ENCODE results near the gene MYBBP1A. TPM values are rescaled to one million over a fixed set of nuclear protein-coding genes. Genes with fewer than 3 reads are reported as not detected.

Gene MYBBP1A
- total RNA-seq, 1 experiment from 2014 or later = 163 TPM

DNA sequence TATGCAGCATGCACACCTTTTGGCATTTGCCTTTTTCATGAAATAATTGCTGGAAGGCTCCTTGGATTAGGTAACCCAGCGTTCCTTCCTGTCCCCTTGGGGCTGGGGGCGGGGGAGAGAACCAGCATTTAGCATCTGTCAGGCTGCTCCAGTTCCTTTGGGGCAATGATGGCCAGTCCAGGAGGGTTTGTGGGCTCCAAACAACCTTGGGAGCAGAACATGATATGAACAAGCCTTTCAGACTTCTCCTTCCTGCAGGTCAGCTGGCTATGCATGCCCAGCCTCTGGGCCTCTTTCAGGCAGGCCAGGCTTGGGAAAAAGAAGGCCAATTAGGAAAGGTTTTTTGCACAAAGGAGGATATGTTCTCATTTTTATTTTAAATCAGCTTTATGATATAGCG lies 28.0 kb upstream of the MYBBP1A start:
- peak overlapping the region; percentile 86 for H3K4me3 Mint-ChIP-seq
- H3K9me3 Mint-ChIP-seq = no peaks in the 10 kb centered on the region
- ATAC-seq (no peak), DNase-seq (ENCODE audit: low spot score) (no peak)
- POLR2A ChIA-PET = no interaction called here
- TF ChIP-seq, protein P1, sequence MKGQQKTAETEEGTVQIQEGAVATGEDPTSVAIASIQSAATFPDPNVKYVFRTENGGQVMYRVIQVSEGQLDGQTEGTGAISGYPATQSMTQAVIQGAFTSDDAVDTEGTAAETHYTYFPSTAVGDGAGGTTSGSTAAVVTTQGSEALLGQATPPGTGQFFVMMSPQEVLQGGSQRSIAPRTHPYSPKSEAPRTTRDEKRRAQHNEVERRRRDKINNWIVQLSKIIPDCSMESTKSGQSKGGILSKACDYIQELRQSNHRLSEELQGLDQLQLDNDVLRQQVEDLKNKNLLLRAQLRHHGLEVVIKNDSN (CRISPR knock-in tag; IDR thresholded peaks at IDR 0.05) = no peak
- no peak for TF ChIP-seq GTF2I (CRISPR knock-in tag; conservative IDR thresholded peaks at IDR 0.05)
- no peak for TF ChIP-seq FOXP1 (CRISPR knock-in tag; IDR thresholded peaks at IDR 0.05; ENCODE audit: borderline replicate concordance)
- no peak for TF ChIP-seq MXD4 (CRISPR knock-in tag; IDR thresholded peaks at IDR 0.05; ENCODE audit: borderline replicate concordance)
- TF ChIP-seq, protein P2, sequence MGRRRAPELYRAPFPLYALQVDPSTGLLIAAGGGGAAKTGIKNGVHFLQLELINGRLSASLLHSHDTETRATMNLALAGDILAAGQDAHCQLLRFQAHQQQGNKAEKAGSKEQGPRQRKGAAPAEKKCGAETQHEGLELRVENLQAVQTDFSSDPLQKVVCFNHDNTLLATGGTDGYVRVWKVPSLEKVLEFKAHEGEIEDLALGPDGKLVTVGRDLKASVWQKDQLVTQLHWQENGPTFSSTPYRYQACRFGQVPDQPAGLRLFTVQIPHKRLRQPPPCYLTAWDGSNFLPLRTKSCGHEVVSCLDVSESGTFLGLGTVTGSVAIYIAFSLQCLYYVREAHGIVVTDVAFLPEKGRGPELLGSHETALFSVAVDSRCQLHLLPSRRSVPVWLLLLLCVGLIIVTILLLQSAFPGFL (CRISPR knock-in tag; IDR thresholded peaks at IDR 0.05; ENCODE audit: borderline replicate concordance) = no peak
- no peak for TF ChIP-seq OVOL2 (CRISPR knock-in tag; IDR thresholded peaks at IDR 0.05; ENCODE audit: borderline replicate concordance)
- TF ChIP-seq HMGA2 (CRISPR knock-in tag; IDR thresholded peaks at IDR 0.05) = no peak
- TF ChIP-seq, protein P3, sequence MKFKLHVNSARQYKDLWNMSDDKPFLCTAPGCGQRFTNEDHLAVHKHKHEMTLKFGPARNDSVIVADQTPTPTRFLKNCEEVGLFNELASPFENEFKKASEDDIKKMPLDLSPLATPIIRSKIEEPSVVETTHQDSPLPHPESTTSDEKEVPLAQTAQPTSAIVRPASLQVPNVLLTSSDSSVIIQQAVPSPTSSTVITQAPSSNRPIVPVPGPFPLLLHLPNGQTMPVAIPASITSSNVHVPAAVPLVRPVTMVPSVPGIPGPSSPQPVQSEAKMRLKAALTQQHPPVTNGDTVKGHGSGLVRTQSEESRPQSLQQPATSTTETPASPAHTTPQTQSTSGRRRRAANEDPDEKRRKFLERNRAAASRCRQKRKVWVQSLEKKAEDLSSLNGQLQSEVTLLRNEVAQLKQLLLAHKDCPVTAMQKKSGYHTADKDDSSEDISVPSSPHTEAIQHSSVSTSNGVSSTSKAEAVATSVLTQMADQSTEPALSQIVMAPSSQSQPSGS (CRISPR knock-in tag; IDR thresholded peaks at IDR 0.05; ENCODE audit: borderline replicate concordance, low read depth) = no peak
- TF ChIP-seq ZNF138 (CRISPR knock-in tag; conservative IDR thresholded peaks at IDR 0.05) = no peak
- TF ChIP-seq NR3C1 (CRISPR knock-in tag; conservative IDR thresholded peaks at IDR 0.05; ENCODE audit: low read depth) = no peak
- TF ChIP-seq FOXJ3 (CRISPR knock-in tag; IDR thresholded peaks at IDR 0.05; ENCODE audit: borderline replicate concordance) = no peak
- H3K27ac Mint-ChIP-seq = no peak overlapping the region
- H3K36me3 Mint-ChIP-seq = no peaks in the 10 kb centered on the region
- peaks cover 40% of the 10 kb centered on the region for H3K27me3 Mint-ChIP-seq (ENCODE audit: low read depth)
- CTCF ChIA-PET = interaction anchor here (0.9 to 2.7 kb wide), 6 partner anchors 9 to 64 kb away, joined by 3 to 35 read pairs (median 4); partner anchors contain the start of gene GGT6
- peaks cover 22% of the 10 kb centered on the region for H3K4me1 Mint-ChIP-seq

DNA sequence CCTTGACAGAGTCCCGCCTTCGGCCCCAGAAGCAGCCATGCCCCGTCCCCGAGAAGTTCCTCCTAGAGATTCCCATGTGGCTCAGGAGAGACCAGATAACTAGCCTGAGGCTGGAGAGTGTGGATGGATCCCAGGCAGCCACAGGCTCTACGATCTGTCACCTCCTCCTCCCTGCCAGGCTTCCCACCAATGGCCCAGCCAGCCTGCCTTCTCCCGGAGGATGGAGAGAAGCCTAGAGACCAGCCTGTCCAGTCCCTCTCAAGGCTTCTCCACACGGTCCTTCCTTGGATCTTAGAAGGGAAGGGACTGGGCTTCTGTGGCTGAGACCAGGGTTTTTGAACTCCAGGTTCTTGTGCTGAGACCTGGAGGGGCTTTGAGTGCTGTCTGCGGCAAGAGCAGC lies 27.5 kb upstream of the MYBBP1A start:
- Mint-ChIP-seq H3K27ac (no peak overlapping the region), H3K27me3 (ENCODE audit: low read depth) (peaks cover 40% of the 10 kb centered on the region), H3K36me3 (no peaks in the 10 kb centered on the region), H3K4me1 (peaks cover 22% of the 10 kb centered on the region), H3K4me3 (no peak overlapping the region), H3K9me3 (no peaks in the 10 kb centered on the region)
- DNase-seq (ENCODE audit: low spot score) (no peak), ATAC-seq (no peak)
- TF ChIP-seq ZNF263 (CRISPR knock-in tag; IDR thresholded peaks at IDR 0.05; ENCODE audit: low read depth) = no peak
- TF ChIP-seq ZBTB21 (CRISPR knock-in tag; IDR thresholded peaks at IDR 0.05; ENCODE audit: borderline replicate concordance) = no peak
- TF ChIP-seq, protein P4, sequence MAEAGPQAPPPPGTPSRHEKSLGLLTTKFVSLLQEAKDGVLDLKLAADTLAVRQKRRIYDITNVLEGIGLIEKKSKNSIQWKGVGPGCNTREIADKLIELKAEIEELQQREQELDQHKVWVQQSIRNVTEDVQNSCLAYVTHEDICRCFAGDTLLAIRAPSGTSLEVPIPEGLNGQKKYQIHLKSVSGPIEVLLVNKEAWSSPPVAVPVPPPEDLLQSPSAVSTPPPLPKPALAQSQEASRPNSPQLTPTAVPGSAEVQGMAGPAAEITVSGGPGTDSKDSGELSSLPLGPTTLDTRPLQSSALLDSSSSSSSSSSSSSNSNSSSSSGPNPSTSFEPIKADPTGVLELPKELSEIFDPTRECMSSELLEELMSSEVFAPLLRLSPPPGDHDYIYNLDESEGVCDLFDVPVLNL (CRISPR knock-in tag; IDR thresholded peaks at IDR 0.05; ENCODE audit: borderline replicate concordance, low read depth) = no peak
- no peak for TF ChIP-seq TP53 (CRISPR knock-in tag; IDR thresholded peaks at IDR 0.05)
- TF ChIP-seq, protein P5, sequence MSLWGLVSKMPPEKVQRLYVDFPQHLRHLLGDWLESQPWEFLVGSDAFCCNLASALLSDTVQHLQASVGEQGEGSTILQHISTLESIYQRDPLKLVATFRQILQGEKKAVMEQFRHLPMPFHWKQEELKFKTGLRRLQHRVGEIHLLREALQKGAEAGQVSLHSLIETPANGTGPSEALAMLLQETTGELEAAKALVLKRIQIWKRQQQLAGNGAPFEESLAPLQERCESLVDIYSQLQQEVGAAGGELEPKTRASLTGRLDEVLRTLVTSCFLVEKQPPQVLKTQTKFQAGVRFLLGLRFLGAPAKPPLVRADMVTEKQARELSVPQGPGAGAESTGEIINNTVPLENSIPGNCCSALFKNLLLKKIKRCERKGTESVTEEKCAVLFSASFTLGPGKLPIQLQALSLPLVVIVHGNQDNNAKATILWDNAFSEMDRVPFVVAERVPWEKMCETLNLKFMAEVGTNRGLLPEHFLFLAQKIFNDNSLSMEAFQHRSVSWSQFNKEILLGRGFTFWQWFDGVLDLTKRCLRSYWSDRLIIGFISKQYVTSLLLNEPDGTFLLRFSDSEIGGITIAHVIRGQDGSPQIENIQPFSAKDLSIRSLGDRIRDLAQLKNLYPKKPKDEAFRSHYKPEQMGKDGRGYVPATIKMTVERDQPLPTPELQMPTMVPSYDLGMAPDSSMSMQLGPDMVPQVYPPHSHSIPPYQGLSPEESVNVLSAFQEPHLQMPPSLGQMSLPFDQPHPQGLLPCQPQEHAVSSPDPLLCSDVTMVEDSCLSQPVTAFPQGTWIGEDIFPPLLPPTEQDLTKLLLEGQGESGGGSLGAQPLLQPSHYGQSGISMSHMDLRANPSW (CRISPR knock-in tag; conservative IDR thresholded peaks at IDR 0.05; ENCODE audit: low read depth) = no peak
- CTCF ChIA-PET = interaction anchor here (0.6 to 2.7 kb wide), 6 partner anchors 12 to 48 kb away, joined by 3 to 23 read pairs (median 6); no protein-coding TSS in a partner anchor
- POLR2A ChIA-PET = interaction anchor here (0.6 to 1.2 kb wide), 2 partner anchors 12 kb away, joined by 3 read pairs; no protein-coding TSS in a partner anchor
